Osteoblast (primary cell): Measurements from ENCODE around the gene GFOD1. TPM values are rescaled to one million over a fixed set of nuclear protein-coding genes. Genes with fewer than 3 reads are reported as not detected.

Source experiments
- DNase-seq: peaks from one replicate; pipeline ENCODE4 v3.0.0; 2011; ENCODE audit warnings: low spot score, mixed read lengths; ENCODE audit not compliant: insufficient read length; ENCODE audit errors: missing footprints
- H2AFZ ChIP-seq: 2 replicates; pipeline ENCODE4 v1.6.0; 2011; ENCODE audit warnings: mild to moderate bottlenecking, low read length
- H3K27ac ChIP-seq: 2 replicates; pipeline ENCODE4 v1.5.1; 2011; ENCODE audit warnings: mild to moderate bottlenecking, low read depth, low read length, moderate library complexity
- H3K27me3 ChIP-seq: 2 replicates; pipeline ENCODE4 v1.6.0; 2012; ENCODE audit warnings: mild to moderate bottlenecking, control low read depth, inconsistent platforms, low read length, moderate library complexity; ENCODE audit not compliant: insufficient read depth
- H3K36me3 ChIP-seq: 2 replicates; pipeline ENCODE4 v1.5.1; 2011; ENCODE audit warnings: mild to moderate bottlenecking, low read length, control low read depth, moderate library complexity; ENCODE audit not compliant: insufficient read depth
- H3K4me1 ChIP-seq: 2 replicates; pipeline ENCODE4 v1.5.1; 2011; ENCODE audit warnings: mild to moderate bottlenecking, low read length, control low read depth, moderate library complexity; ENCODE audit not compliant: insufficient read depth
- H3K4me2 ChIP-seq: 2 replicates; pipeline ENCODE4 v1.6.0; 2011; ENCODE audit warnings: mild to moderate bottlenecking, low read length; ENCODE audit not compliant: insufficient read depth
- H3K4me3 ChIP-seq: fragments of 200-600 bp; sonication (generic); 3 replicates; pipeline ENCODE4 v1.5.1; 2012; ENCODE audit warnings: mild to moderate bottlenecking, low read length, inconsistent platforms; ENCODE audit not compliant: insufficient read depth
- H3K79me2 ChIP-seq: 2 replicates; pipeline ENCODE4 v1.6.0; 2012; ENCODE audit warnings: mild to moderate bottlenecking, low read length, control low read depth, inconsistent platforms; ENCODE audit not compliant: insufficient read depth
- H3K9me3 ChIP-seq: 2 replicates; pipeline ENCODE4 v1.5.1; 2011; ENCODE audit warnings: low read depth, low read length, control low read depth
- H4K20me1 ChIP-seq: 2 replicates; pipeline ENCODE4 v1.6.0; 2012; ENCODE audit warnings: mild to moderate bottlenecking, low read length, control low read depth; ENCODE audit not compliant: insufficient read depth
- CTCF ChIP-seq: IDR thresholded peaks from 2 replicates; pipeline ENCODE4 v1.5.1; 2011; ENCODE audit warnings: mild to moderate bottlenecking, low read depth, low read length, moderate library complexity; ENCODE audit errors: extremely low read depth
- total RNA-seq: library from RNA; depleted of rRNA; stranded (reverse); fragments of >200 nt; gene quantifications from 2 replicates; pipeline ENCODE4 v1.2.3, GENCODE V29; 2012

The GFOD1 gene
- total RNA-seq, 1 donor, result 3.6 TPM

DNA sequence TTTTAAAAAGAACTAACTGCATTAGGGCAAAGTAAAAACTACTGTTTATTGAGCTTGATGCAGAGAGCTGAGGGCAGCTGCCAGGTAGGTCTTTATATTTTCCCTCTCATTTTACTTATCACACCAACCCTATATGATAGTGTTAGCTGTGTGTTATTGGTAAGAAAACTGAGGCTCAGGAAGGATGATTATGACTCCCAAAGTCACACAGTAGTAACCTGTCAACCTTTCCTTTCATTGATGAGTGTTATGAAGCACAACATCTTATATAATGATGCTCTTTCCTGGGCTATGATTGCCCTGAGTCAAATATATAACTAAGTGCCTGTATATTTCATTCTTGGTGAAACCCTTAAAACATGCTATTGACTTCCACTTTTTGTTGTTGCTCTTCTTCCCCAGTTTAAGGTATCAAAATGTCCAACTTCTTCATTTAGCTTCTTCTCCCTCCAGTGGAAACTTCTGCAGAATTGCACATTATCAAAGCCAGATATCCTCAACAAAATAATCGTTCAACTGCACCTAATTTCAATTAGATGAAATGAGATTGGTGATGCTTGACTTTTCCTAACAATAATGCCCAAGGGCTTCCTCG, 8.1 kb downstream of the GFOD1 start:
- Histone ChIP-seq H2AFZ (no peak overlapping the region), H3K4me3 (no peak overlapping the region), H4K20me1 (no peaks in the 10 kb centered on the region), H3K36me3 (no peaks in the 10 kb centered on the region), H3K27me3 (no peaks in the 10 kb centered on the region), H3K79me2 (no peaks in the 10 kb centered on the region), H3K4me2 (no peak overlapping the region), H3K9me3 (no peaks in the 10 kb centered on the region), H3K27ac (no peak overlapping the region), H3K4me1 (no peaks in the 10 kb centered on the region)
- TF ChIP-seq CTCF, result no peak
- no peak for DNase-seq

DNA sequence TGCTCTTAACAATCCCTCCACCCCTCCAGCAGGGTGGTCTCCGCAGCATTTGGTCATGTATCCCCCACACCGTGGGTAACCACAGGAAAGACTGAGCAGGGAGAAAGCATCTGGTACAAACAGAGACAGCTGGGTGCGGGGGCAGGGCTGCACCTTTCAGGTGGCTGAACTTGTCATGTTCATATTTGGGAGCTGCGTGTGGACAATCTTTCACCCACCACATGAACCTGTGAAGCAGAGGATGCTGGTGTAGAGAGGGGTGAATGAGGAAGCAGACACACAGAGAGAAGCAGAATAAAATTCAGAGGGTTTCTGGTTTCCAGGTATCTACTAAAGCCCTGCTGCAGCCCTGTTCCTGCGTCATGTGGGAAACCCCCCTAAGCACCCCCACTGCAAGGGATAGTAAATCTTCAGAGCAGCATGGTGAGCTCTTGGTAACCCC, 8.9 kb downstream of the GFOD1 start:
- Histone ChIP-seq H3K79me2 (no peaks in the 10 kb centered on the region), H3K4me2 (no peak overlapping the region)
- TF ChIP-seq CTCF, result no peak

GRCh38 chr6:13474787-13475186, 12.6 kb downstream of the GFOD1 start:
- TF ChIP-seq CTCF, result no peak
- H3K79me2 ChIP-seq, result no peaks in the 10 kb centered on the region
- H3K9me3 ChIP-seq, result no peaks in the 10 kb centered on the region
- H3K27me3 ChIP-seq, result no peaks in the 10 kb centered on the region
- H3K4me3 ChIP-seq, result no peak overlapping the region
- no peaks in the 10 kb centered on the region for H3K36me3 ChIP-seq
- H4K20me1 ChIP-seq, result no peaks in the 10 kb centered on the region
- no peak for DNase-seq
- no peak overlapping the region for H3K27ac ChIP-seq
- no peak overlapping the region for H2AFZ ChIP-seq
- H3K4me2 ChIP-seq, result no peak overlapping the region
- peaks cover 11% of the 10 kb centered on the region for H3K4me1 ChIP-seq

More for the DNA sequence above, 8.9 kb downstream of the GFOD1 start:
- Histone ChIP-seq H3K9me3 (no peaks in the 10 kb centered on the region), H3K4me3 (no peak overlapping the region), H2AFZ (no peak overlapping the region), H3K27me3 (no peaks in the 10 kb centered on the region), H3K4me1 (no peaks in the 10 kb centered on the region), H3K27ac (no peak overlapping the region), H3K36me3 (no peaks in the 10 kb centered on the region), H4K20me1 (no peaks in the 10 kb centered on the region)
- DNase-seq, result no peak

DNA sequence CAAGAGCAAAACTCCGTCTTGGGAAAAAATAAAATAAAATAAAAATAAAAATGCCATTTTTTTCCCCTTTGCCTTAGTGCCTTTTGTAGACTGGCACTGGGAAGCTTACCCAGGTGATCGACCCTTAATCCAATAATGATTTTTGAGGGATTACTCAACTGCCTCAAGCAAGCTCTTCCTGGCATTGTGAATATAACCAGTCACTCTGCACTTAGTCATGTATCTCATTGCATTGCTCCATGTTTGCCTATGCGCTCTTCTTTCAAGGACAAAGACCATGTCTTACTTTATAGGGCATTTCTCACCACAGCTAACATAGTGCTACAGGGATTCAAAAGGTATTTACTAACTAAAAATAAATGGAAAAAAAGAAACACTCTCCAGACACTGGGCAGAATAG, 13.0 kb downstream of the GFOD1 start:
- no peak overlapping the region for H2AFZ ChIP-seq
- no peaks in the 10 kb centered on the region for H3K9me3 ChIP-seq
- no peak for TF ChIP-seq CTCF
- H3K4me1 ChIP-seq, result peaks cover 13% of the 10 kb centered on the region
- no peaks in the 10 kb centered on the region for H3K79me2 ChIP-seq
- H3K27me3 ChIP-seq, result no peaks in the 10 kb centered on the region
- no peak for DNase-seq
- H4K20me1 ChIP-seq, result no peaks in the 10 kb centered on the region
- H3K4me2 ChIP-seq, result no peak overlapping the region
- no peak overlapping the region for H3K4me3 ChIP-seq
- no peak overlapping the region for H3K27ac ChIP-seq
- H3K36me3 ChIP-seq, result no peaks in the 10 kb centered on the region
